ENCODE data around the gene POR.

- TF ChIP-seq, protein P1, sequence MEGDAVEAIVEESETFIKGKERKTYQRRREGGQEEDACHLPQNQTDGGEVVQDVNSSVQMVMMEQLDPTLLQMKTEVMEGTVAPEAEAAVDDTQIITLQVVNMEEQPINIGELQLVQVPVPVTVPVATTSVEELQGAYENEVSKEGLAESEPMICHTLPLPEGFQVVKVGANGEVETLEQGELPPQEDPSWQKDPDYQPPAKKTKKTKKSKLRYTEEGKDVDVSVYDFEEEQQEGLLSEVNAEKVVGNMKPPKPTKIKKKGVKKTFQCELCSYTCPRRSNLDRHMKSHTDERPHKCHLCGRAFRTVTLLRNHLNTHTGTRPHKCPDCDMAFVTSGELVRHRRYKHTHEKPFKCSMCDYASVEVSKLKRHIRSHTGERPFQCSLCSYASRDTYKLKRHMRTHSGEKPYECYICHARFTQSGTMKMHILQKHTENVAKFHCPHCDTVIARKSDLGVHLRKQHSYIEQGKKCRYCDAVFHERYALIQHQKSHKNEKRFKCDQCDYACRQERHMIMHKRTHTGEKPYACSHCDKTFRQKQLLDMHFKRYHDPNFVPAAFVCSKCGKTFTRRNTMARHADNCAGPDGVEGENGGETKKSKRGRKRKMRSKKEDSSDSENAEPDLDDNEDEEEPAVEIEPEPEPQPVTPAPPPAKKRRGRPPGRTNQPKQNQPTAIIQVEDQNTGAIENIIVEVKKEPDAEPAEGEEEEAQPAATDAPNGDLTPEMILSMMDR (IDR thresholded peaks at IDR 0.05): no peak
- TF ChIP-seq EZH2 (IDR thresholded peaks at IDR 0.05; ENCODE audit: borderline replicate concordance, insufficient read depth, low read depth, low read length, poor library complexity, severe bottlenecking): no peak
Observed at GRCh38 chr7:75878312-75878768, 36.6 kb upstream of the POR start.
